Left lung (tissue), 10 donors: ENCODE data around the gene GRN. TPM values are rescaled to one million over a fixed set of nuclear protein-coding genes. Genes with fewer than 3 reads are reported as not detected.
"Not testable (repeated sequence)": the region's sequence is repeated elsewhere in the genome, so short reads cannot be mapped to it uniquely, and the experiment has no call there.

Source experiments
- ATAC-seq: fragments of 200-7000 bp; cut with Tn5 transposase; one replicate; pipeline ENCODE4 v1.9.1; 2020; ENCODE audit warnings: moderate library complexity
- DNase-seq, 4 donors: peaks; one replicate each; pipeline ENCODE4 v3.0.0-alpha.2; 2013 to 2020
- H3K27ac ChIP-seq, 2 donors: fragments of 200-600 bp; sonication (generic) in 1 of 2; one replicate each; pipeline versions ENCODE4 v1.5.0 to v1.8.0; 2020 to 2021
- H3K27me3 ChIP-seq, 2 donors: fragments of 200-600 bp; sonication (generic) in 1 of 2; one replicate each; pipeline versions ENCODE4 v1.5.0 to v1.8.0; 2020 to 2021
- H3K36me3 ChIP-seq, 2 donors: fragments of 200-600 bp; sonication (generic) in 1 of 2; one replicate each; pipeline versions ENCODE4 v1.5.0 to v1.8.0; 2020 to 2021
- H3K4me1 ChIP-seq, 2 donors: fragments of 200-600 bp; one replicate each; pipeline ENCODE4 v1.8.0; 2021
- H3K4me3 ChIP-seq, 2 donors: fragments of 200-600 bp; sonication (generic) in 1 of 2; one replicate each; pipeline versions ENCODE4 v1.5.0 to v1.8.0; 2020 to 2021; ENCODE audit warnings: mild to moderate bottlenecking in 1 of 2
- H3K9me3 ChIP-seq, 2 donors: fragments of 200-600 bp; sonication (generic) in 1 of 2; one replicate each; pipeline versions ENCODE4 v1.5.0 to v1.8.0; 2020 to 2021
- intact Hi-C, 2 donors: fragments of 100-400 bp; cut with DNase I; formaldehyde crosslinking; loops; one replicate each; pipeline versions ENCODE4 v1.11.2 to v1.14.2; 2022
- polyA plus RNA-seq, 6 donors: library from polyadenylated mRNA; unstranded; fragments of 120-200 nt; gene quantifications; one replicate each; pipeline ENCODE4 v1.2.1, GENCODE V29; 2013; ENCODE audit not compliant: insufficient read length in 6 of 6
- total RNA-seq, 2 donors: library from RNA; stranded (reverse); fragmentation: NEBNext Ultra II Directional; extraction: Animal tissue kit (Norgen Biotek cat#: 25700); gene quantifications; one replicate each; pipeline ENCODE4 v1.2.1, GENCODE V29; 2021
- TF ChIP-seq, protein P1 (sequence below), 2 donors: fragments of 200-600 bp; sonication (generic) in 1 of 2; IDR thresholded peaks; one replicate each; pipeline versions ENCODE4 v1.5.0 to v1.8.0; 2021; ENCODE audit warnings: antibody characterized with exemption in 2 of 2
- donor health status: DM: no; HTN: yes; CAD: no.
- donor health status: DM: no; HTN: no; CAD: no.

The GRN gene
- total and polyA plus RNA-seq, 8 donors = 199 to 616 (median 235) TPM

DNA sequence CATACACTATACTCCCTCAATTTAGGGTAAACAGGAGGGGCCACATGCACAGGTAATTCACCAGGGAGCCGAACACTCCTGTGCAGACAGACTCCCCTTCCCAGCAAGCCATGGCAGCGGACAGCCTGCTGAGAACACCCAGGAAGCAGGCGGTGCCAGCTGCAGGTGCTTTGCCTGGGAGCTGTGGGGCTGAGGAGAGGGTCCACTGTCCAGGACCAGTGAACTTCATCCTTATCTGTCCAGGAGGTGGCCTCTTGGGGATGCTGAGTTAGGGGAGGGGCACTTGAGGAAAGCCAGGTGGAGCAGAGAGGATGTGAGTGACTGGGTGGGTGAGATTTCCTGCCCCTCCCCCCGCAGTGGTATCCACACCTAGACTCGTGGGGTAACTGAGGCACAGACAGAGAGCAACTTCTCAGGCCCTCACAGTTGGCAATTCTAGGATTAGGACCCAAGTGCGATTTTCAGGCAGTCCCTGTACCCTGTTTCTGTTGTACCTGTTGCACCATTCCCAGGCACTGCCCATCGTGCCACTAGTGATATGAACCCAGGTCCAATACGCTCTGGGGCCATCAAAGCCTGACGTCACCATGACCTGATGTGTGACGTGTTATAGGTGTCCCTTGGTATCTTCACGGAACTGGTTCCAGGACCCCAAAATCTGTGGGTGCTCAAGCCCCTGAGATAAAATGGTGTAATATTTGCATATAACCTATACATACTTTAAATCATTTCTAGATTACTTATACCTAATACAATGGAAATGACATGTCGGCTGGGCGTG lies 1.2 kb downstream of the GRN start:
- H3K4me3 ChIP-seq = peak overlapping the region; percentile 66 to 78
- peaks cover 0 to 29% of the 10 kb centered on the region in 2 donors for H3K36me3 ChIP-seq
- no peaks in the 10 kb centered on the region for H3K27me3 ChIP-seq
- no peaks in the 10 kb centered on the region for H3K9me3 ChIP-seq
- DNase-seq = peak in 1 of 4 donors; percentile 69
- H3K27ac ChIP-seq = peak overlapping the region; percentile 87 to 98
- TF ChIP-seq, protein P1, sequence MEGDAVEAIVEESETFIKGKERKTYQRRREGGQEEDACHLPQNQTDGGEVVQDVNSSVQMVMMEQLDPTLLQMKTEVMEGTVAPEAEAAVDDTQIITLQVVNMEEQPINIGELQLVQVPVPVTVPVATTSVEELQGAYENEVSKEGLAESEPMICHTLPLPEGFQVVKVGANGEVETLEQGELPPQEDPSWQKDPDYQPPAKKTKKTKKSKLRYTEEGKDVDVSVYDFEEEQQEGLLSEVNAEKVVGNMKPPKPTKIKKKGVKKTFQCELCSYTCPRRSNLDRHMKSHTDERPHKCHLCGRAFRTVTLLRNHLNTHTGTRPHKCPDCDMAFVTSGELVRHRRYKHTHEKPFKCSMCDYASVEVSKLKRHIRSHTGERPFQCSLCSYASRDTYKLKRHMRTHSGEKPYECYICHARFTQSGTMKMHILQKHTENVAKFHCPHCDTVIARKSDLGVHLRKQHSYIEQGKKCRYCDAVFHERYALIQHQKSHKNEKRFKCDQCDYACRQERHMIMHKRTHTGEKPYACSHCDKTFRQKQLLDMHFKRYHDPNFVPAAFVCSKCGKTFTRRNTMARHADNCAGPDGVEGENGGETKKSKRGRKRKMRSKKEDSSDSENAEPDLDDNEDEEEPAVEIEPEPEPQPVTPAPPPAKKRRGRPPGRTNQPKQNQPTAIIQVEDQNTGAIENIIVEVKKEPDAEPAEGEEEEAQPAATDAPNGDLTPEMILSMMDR (IDR thresholded peaks at IDR 0.05) = no peak
- H3K4me1 ChIP-seq = peaks cover 6 to 58% of the 10 kb centered on the region in 2 donors
- intact Hi-C loops = no loop called here
- ATAC-seq = no peak

DNA sequence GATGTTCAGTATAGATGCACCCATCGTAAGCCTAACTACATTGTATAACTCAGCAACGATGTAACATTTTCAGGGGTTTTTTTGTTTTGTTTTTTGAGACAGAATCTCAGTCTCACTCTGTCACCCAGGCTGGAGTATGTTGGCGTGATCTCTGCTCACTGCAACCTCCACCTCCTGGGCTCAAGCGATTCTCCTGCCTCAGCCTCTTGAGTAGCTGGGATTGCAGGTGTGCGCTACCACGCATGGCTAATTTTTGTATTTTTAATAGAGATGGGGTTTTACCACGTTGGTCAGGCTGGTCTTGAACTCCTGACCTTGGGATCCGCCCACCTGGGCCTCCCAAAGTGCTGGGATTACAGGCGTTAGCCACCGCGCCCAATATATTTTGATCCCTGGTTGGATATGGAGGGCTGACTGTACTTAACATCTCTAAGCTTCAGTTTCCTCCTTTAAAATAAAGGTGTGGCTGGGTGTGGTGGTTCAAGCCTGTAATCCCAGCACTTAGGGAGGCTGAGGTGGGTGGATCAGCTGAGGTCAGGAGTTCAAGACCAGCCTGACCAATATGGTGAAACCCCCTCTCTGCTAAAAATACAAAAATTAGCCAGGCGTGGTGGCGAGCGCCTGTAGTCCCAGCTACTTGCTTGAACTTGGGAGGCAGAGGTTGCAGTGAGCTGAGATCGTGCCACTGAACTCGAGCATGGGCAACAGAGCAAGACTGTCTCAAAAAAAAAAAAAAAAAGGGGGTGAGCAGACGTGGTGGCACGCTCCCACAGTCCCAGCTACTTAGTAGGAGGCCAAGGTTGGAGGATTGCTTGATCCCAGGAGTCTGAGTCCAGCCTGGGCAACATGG lies 2.3 kb downstream of the GRN start:
- not testable (repeated sequence) for ATAC-seq

DNA sequence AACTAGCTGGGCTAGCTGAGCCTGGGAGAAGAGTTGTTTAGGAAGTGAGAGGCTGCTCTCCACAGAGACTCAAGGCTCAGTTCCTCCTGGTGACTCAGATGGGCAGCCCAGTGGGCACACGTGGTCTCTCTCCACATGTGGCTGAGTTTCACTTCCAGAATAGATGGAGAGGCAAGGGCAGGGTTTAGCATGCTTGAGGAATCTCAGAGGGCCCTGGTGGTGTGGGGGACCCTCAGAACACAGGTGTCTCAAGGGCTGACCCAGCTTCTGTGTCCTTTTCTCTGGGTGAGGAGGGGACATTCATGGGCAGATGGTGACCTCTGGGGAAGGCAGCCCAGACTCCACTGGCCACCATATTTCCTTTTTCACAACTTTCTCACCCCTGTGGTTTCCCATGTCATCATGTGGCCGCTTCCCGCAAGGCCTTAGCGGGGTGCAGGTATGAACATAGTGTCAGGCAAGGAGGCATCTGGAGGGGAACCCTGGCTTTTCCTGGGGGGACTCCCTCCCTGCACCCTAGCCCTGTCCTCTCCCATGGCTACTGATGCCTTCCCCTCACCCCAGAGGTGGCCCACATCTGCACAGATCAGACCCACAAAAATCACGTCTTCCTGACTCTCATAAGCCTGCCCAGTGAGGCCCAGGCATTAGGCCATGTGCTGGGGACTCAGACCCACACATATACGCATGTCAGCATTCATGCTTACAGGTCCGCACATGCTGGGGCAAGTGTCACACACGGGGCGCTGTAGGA lies 3.3 kb downstream of the GRN start:
- ATAC-seq (peak; percentile 6), DNase-seq (peak in 2 of 4 donors; percentile 76 to 83)
- intact Hi-C loops = no loop called here

More for the DNA sequence above, 2.3 kb downstream of the GRN start:
- DNase-seq = peak in 1 of 4 donors; percentile 14
- intact Hi-C loops, H3K27me3 ChIP-seq, H3K9me3 ChIP-seq: not testable (repeated sequence)
- Histone ChIP-seq H3K4me1 (peaks cover 6 to 58% of the 10 kb centered on the region in 2 donors), H3K27ac (peak overlapping the region in 1 of 2 donors; percentile 98), H3K4me3 (peak overlapping the region in 1 of 2 donors; percentile 78), H3K36me3 (peaks cover 3 to 41% of the 10 kb centered on the region in 2 donors)

DNA sequence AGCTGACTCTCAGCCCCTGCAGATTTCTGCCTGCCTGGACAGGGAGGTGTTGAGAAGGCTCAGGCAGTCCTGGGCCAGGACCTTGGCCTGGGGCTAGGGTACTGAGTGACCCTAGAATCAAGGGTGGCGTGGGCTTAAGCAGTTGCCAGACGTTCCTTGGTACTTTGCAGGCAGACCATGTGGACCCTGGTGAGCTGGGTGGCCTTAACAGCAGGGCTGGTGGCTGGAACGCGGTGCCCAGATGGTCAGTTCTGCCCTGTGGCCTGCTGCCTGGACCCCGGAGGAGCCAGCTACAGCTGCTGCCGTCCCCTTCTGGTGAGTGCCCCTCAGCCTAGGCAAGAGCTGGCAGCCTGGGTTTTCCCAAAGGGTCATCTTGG lies 3.9 kb downstream of the GRN start:
- no peak for ATAC-seq
- Histone ChIP-seq H3K27me3 (no peaks in the 10 kb centered on the region), H3K4me1 (peaks cover 6 to 62% of the 10 kb centered on the region in 2 donors), H3K4me3 (no peak overlapping the region), H3K27ac (no peak overlapping the region), H3K36me3 (peaks cover 3 to 52% of the 10 kb centered on the region in 2 donors), H3K9me3 (no peaks in the 10 kb centered on the region)
- intact Hi-C loops = no loop called here
- TF ChIP-seq, protein P1 (IDR thresholded peaks at IDR 0.05) = no peak
- no peak for DNase-seq

More for the DNA sequence above, 3.3 kb downstream of the GRN start:
- Histone ChIP-seq H3K27me3 (no peaks in the 10 kb centered on the region), H3K4me3 (peak overlapping the region in 1 of 2 donors; percentile 78), H3K9me3 (no peaks in the 10 kb centered on the region), H3K4me1 (peaks cover 6 to 65% of the 10 kb centered on the region in 2 donors), H3K36me3 (peaks cover 3 to 51% of the 10 kb centered on the region in 2 donors), H3K27ac (peak overlapping the region in 1 of 2 donors; percentile 98)
- TF ChIP-seq, protein P1 (IDR thresholded peaks at IDR 0.05) = no peak

DNA sequence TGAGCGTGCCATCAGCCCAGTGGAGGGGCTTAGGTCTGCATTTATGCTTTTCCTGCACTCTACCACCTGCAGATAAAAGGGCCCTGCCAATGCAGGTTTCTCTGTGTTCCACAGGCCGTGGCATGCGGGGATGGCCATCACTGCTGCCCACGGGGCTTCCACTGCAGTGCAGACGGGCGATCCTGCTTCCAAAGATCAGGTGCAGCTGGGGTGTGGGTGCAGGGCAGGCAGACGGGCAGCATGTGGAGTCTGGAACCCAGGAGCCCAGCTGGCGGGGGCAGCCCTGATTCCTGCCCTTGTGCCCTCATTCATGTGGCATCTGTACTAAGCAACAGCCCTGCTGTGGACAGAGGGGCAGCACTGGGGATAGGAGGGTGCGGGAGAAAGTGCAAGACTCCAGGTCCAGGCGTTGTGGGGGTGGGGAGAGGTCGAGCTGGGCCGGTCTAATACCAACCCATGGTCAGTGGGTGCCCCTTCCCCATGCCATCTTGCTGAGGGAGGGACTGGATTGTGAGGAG lies 4.5 kb downstream of the GRN start:
- DNase-seq = no peak
- TF ChIP-seq, protein P1 (IDR thresholded peaks at IDR 0.05) = no peak
- Histone ChIP-seq H3K4me1 (peaks cover 6 to 55% of the 10 kb centered on the region in 2 donors), H3K4me3 (no peak overlapping the region), H3K9me3 (no peaks in the 10 kb centered on the region), H3K27ac (no peak overlapping the region), H3K27me3 (peaks cover 0 to 2% of the 10 kb centered on the region in 2 donors), H3K36me3 (peaks cover 3 to 52% of the 10 kb centered on the region in 2 donors)
- no peak for ATAC-seq
- intact Hi-C loops = no loop called here
